ENCODE data around the gene FABP6. TPM values are rescaled to one million over a fixed set of nuclear protein-coding genes. Genes with fewer than 3 reads are reported as not detected.

FABP6 gene
- total and polyA plus RNA-seq, 2 experiments from 2014 or later = 7.2 to 55.7 TPM

DNA sequence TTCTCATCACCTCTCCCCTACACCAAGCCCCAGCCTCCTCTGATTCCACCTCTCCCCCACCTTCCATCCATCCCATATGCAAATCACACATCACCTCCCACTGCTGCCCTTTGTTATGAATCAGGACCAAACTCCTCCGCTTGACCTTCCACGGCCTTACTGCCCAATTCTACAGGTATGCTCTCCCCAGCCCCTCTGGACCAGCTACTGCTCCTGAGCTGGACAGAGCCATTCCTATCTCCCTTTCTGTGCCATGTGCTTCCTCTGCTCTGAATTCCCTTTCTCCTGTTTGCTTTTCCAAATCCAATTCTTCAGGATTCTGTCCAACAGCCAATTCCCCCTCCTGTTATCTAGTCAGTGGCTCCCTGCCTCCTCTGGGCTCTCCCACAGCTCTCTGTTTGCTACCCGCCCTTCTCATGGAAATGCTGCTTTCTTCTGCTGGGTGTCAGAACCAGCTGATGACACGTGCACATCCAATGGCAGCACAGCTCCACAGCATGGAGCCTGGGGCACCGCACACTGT lies 8.3 kb downstream of the FABP6 start:
- TF ChIP-seq, protein P1, sequence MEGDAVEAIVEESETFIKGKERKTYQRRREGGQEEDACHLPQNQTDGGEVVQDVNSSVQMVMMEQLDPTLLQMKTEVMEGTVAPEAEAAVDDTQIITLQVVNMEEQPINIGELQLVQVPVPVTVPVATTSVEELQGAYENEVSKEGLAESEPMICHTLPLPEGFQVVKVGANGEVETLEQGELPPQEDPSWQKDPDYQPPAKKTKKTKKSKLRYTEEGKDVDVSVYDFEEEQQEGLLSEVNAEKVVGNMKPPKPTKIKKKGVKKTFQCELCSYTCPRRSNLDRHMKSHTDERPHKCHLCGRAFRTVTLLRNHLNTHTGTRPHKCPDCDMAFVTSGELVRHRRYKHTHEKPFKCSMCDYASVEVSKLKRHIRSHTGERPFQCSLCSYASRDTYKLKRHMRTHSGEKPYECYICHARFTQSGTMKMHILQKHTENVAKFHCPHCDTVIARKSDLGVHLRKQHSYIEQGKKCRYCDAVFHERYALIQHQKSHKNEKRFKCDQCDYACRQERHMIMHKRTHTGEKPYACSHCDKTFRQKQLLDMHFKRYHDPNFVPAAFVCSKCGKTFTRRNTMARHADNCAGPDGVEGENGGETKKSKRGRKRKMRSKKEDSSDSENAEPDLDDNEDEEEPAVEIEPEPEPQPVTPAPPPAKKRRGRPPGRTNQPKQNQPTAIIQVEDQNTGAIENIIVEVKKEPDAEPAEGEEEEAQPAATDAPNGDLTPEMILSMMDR (IDR thresholded peaks at IDR 0.05; ENCODE audit: poor library complexity) = no peak
- H3K9me3 ChIP-seq (ENCODE audit: low read depth) = no peaks in the 10 kb centered on the region
- no peaks in the 10 kb centered on the region for H4K20me1 ChIP-seq (ENCODE audit: insufficient read depth, poor library complexity, severe bottlenecking)
- H3K27ac ChIP-seq = no peak overlapping the region
- H3K4me2 ChIP-seq = no peak overlapping the region
- no peaks in the 10 kb centered on the region for H3K4me1 ChIP-seq (ENCODE audit: insufficient read depth)
- no peaks in the 10 kb centered on the region for H3K9me2 ChIP-seq (replicated peaks; ENCODE audit: insufficient read depth)
- no peak overlapping the region for H2AFZ ChIP-seq
- no peaks in the 10 kb centered on the region for H3K36me3 ChIP-seq (replicated peaks; ENCODE audit: insufficient read depth, low read depth)
- no peak overlapping the region for H3K4me3 ChIP-seq
- no peak for DNase-seq (ENCODE audit: low spot score)
- 65% methylated on average over 5 of the region's 5 CpGs for WGBS (ENCODE audit: low lambda C conversion rate, missing lambda C conversion rate)
- no peaks in the 10 kb centered on the region for H3K27me3 ChIP-seq
- no peaks in the 10 kb centered on the region for H3K79me2 ChIP-seq

DNA sequence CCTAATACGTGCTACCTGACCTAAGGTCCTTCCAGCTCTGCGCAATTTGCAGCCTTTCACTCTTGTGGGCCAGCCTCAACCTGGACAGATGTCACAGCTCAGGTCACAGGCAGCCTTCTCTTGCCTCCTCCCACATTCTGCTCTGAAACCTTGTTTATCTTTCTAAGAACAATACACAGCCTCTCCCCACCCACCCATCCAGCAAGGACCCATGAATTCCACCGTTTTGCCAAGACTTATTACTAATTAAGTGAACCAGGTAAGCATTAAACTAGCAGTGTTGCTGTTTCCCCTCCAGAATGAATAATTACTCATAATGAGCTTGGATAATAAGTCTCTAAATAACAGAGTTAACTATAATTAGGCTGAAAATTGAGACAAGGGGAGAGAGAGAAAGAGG lies 11.0 kb downstream of the FABP6 start:
- TF ChIP-seq, protein P1 (IDR thresholded peaks at IDR 0.05; ENCODE audit: poor library complexity) = no peak
- TF ChIP-seq EZH2phosphoT487 (IDR thresholded peaks at IDR 0.05; ENCODE audit: low read depth, severe bottlenecking, unreplicated experiment) (no peak), EZH2 (IDR thresholded peaks at IDR 0.05; ENCODE audit: borderline replicate concordance) (no peak)
- Histone ChIP-seq H3K27me3 (no peaks in the 10 kb centered on the region), H3K9me3 (ENCODE audit: low read depth) (no peaks in the 10 kb centered on the region), H3K27ac (no peak overlapping the region), H4K20me1 (ENCODE audit: insufficient read depth, poor library complexity, severe bottlenecking) (no peaks in the 10 kb centered on the region), H3K36me3 (replicated peaks; ENCODE audit: insufficient read depth, low read depth) (no peaks in the 10 kb centered on the region), H3K4me2 (no peak overlapping the region), H2AFZ (no peak overlapping the region), H3K4me1 (ENCODE audit: insufficient read depth) (no peaks in the 10 kb centered on the region), H3K9me2 (replicated peaks; ENCODE audit: insufficient read depth) (no peaks in the 10 kb centered on the region), H3K4me3 (no peak overlapping the region), H3K79me2 (no peaks in the 10 kb centered on the region)
- 28% methylated on average over 3 of the region's 3 CpGs for WGBS (ENCODE audit: low lambda C conversion rate, missing lambda C conversion rate)
- no peak for DNase-seq (ENCODE audit: low spot score)

DNA sequence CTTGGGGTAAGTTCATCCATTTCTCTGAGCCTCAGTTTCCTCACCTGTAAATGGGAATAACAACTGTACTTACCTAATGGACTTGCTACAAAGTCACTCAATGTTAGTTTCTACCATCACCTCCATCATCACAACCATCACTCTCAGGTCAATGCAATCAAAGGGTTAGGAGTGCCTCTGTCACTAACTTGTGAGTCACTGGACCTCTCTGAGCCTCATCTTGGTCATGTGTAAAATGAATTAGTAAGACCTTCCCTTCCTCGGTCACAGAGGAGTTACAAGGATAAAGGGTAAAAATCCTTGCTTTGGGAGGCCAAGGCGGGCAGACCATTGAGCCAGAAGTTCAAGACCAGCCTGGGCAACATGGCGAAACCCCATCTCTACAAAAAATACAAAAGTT lies 12.8 kb downstream of the FABP6 start:
- Histone ChIP-seq H3K9me2 (replicated peaks; ENCODE audit: insufficient read depth) (no peaks in the 10 kb centered on the region), H3K36me3 (replicated peaks; ENCODE audit: insufficient read depth, low read depth) (no peaks in the 10 kb centered on the region), H3K27me3 (no peaks in the 10 kb centered on the region), H3K4me2 (no peak overlapping the region), H3K79me2 (no peaks in the 10 kb centered on the region), H3K4me1 (ENCODE audit: insufficient read depth) (no peaks in the 10 kb centered on the region), H2AFZ (no peak overlapping the region), H3K27ac (no peak overlapping the region), H4K20me1 (ENCODE audit: insufficient read depth, poor library complexity, severe bottlenecking) (no peaks in the 10 kb centered on the region), H3K9me3 (ENCODE audit: low read depth) (no peaks in the 10 kb centered on the region), H3K4me3 (no peak overlapping the region)
- no peak for DNase-seq (ENCODE audit: low spot score)
- TF ChIP-seq EZH2phosphoT487 (IDR thresholded peaks at IDR 0.05; ENCODE audit: low read depth, severe bottlenecking, unreplicated experiment) (no peak), EZH2 (IDR thresholded peaks at IDR 0.05; ENCODE audit: borderline replicate concordance) (no peak)
- TF ChIP-seq, protein P1 (IDR thresholded peaks at IDR 0.05; ENCODE audit: poor library complexity) = no peak
- WGBS (ENCODE audit: low lambda C conversion rate, missing lambda C conversion rate) = 95% methylated on average over 3 of the region's 3 CpGs
